ENCODE data around the gene FAM83B.
"Not testable (repeated sequence)": the region's sequence is repeated elsewhere in the genome, so short reads cannot be mapped to it uniquely, and the experiment has no call there.

FAM83B gene

DNA sequence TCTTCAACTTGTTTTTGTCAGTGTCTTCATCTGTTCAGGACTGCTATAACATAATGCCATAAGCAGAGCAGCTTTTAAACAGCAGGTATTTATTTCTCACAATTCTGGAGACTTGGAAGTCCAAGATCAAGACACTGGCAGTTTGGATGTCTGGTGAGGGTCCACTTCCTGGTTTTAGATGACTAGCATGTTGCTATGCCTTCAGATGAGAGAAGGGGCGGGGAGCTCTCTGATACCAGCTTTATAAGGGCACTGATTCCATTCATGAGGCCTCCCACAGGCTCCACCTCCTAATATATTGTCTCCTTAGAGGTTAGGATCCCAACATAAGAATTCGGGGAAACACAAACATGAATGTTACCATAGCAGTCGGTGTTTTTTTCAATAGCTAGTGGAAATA lies 52.9 kb downstream of the FAM83B start:
- DNase-seq = no peak

DNA sequence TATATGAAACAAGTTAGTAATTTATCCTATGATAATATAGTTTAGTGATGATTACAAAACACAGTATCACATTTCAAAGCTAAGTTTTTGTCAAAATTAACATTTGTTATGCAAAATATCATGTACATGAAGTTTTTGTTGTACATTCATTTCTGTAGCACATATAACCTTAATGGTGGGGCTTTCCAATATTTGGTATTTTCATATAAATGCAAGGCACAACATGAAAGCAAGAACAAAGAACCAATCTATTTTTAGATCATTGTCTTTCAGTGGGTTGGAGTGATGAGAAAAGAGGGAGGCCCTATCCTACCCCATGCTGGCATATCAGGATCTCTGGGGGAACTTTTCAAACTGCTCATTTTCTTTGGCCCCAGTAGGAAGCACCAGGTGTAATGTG lies 53.4 kb downstream of the FAM83B start:
- no peak for DNase-seq

DNA sequence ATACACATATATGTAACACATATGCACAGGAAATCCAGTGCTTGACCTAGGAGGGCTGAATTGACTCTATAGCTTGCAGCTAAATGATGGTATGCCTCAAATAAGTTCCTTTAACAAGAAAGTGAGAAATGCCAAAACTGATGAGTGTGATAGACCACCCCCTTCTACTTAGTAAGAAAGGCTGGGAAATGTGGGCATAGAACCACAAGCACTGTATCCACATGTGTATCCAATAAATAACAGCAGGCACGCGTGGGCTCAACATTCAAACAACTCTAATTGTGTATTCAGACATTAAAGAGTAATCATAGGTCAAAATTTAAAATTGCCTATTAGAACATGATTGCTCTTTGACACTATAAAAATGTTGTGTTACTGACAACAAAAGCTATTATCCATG lies 54.1 kb downstream of the FAM83B start:
- no peak for DNase-seq

DNA sequence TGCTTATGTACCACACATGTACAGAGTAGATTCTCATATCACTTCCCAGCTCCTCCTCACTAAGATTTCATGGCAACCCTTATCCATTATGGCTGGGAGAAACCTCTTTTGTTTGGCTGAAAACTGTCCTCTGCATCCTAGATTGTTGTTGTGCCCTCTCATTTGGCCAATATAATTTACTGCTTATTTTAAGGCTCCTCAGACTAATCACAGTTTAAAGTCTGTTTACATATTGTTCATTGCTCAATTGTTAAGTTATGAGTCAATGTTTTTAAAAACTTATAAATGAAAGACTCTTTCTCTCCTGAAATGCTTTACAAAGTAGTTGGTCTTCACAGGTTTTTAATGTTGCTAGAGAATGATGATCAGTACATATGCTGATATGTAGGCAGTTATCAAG lies 57.3 kb downstream of the FAM83B start:
- no peak for DNase-seq

DNA sequence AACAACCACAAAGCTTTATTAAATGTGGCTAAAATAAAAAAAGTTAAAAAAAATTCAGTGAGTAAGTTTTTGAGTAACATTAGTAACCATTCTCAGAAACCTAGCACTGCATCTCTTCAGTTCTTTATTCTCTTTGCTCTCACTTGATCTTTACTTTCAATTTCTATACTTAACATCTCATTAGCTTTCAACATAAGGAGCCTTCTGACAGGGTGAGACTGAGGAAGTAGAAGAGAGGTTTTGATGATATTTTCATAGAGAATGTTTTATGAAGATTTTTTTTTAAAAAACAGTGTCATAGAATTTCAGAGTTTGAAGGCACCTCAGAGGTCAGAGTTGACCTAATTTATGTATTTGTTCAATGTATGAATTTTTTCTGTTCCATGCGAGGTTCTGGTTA lies 60.8 kb downstream of the FAM83B start:
- DNase-seq = no peak

DNA sequence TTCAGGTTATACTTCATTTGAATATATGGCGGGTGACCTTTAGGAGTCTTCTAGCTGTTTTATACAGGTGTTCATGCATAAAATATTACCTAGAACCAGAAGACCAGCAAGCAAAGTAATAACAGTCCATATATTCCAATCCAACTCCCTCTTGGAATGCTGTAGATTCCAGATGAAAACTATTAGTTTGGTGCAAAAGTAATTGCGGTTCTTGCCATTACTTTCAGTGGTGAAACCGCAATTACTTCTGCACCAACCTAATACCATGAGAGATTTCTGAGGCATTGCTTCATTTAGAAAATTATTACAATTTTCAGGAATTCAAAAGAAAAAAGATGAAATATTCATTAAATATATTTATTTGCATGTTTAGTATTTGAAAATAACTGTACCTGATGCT lies 62.6 kb downstream of the FAM83B start:
- no peak for DNase-seq

DNA sequence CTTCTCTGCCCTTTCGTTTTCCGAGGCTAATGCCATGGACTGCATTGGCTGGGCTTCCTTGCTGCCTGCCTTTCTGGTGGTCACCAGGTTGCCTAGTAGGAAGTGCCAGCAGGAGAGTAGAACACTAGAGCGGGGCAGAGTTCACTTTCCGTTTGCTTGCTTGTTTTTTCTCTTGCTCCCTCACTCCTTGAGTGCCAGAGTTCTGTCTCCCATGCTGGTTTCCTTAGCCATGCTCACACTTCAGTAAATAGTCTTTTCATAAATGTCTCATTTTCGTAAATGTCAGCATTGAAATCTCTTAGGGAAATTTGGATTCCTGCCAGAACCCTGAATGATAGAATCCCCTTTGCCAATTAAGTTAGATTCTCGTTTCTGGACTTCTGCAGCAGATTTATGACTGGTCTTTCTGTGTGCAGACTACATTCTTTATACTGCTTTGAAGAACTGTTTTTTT lies 63.9 kb downstream of the FAM83B start:
- no peak for DNase-seq

DNA sequence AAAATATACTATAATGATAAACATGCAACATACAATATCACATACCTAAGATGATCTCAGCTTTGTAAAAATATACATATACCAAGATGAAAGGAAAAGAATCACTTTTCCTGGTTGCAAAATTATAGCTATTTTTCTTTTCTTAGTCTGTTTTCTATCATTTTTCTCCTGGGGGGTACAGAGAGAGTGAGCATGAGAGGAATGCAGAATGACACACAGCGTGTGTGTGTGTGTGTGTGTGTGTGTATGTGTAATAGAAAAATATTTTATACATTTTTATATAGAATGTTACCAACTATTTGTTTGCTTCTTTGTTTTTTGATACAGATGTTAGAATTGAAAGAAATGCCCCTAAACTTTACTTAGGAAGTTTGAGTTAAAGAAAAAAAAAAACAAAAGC lies 64.3 kb downstream of the FAM83B start:
- no peak for DNase-seq

DNA sequence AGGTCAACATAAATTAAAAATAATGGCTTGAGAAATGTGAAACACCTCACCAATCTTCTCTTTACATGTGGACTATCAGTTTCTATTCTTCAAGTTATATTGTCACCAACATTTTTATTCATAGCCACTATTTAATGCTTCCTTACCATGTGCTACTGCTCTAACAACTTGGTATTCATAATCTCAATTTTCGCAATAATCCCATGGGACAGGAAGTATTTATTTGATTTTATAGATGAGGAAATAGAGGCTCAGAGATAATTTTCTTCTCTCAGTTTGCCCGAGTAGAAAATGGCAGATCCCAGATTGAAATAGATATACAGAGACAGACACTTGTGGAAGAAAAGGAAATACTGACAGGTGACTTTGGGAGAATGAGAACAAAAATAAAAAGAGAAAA lies 66.6 kb downstream of the FAM83B start:
- no peak for DNase-seq

DNA sequence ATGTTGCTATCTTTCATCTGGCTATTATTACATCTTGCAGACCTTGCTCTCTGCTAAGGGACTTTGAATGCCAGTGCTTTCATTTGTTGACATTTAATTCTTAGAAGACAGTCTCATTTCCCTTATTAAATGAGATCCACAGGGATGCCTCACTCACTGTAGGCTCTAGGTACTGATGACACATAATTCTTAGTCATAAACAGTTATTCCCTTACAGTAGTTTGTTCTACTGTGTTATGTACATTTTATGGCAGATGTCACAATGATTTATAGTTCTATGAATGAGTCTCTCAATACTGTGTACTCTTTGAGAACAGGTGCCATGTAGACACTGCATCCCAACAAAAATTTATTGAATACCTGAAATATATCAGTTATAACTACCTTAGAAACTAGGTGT lies 70.3 kb downstream of the FAM83B start:
- no peak for DNase-seq

DNA sequence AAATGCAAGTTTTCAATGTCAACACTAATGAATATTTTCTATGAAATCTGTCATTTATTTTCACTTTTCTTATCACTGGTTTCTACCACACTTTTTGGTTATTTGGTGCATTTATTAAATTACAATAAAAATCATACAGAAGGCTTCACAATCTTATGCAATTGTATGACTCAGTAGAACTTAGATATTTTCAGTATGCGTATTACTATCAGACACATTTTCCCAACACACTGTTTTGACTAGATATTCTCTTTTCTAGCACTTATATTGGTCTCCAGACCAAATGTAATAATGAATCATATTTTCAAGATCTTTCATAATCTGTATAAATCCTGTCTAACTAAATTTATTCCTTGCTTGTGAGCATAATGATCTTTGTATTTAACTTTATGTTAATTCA lies 74.1 kb downstream of the FAM83B start:
- DNase-seq = no peak

DNA sequence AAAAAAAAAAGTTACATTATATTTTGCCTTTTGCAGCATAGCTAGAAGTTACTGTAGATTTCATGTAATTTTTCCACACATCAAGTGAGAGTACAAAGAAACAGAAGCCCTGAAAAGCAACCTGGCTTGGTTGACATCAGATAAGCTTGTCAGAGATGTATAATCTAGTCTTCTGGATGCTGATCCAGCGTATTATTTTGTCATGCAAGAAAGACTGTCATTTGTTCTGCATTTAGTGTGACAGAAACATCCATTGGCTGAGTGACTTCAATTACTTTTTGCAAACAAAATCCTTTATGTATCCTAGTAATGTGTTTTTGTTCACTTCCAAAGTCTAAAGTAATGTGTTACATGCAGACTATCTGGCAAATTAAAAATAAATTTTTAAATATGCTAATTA lies 75.3 kb downstream of the FAM83B start:
- DNase-seq = no peak

DNA sequence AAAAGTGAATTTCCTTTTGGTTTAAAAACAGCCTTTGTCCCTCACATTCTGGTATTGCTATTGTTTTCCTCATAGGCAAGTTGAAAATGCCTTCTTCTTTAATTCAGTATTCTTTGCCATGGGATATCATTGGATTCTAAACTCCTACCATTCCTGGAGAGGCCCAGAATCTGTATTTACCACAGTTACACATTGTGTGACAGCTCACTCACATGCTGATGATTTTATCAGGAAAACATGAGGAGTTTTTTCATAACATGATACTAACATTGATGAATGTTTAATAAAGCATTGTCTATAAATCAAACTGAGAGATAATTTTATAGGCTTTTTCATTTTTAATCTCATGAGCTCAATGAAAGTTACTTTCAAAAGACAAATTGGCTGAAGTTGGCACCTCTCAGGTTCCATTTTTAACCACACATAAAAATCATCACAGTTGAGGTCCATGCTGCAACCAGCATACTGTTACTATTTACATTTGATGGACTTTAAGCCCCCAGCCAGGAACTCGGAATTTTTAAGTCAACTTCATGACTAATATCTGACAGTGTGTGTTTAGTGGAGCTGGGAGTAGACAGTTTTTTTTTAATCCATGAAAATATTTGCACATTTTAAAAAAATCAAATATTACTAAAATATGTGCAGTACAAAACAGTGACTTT lies 82.8 kb downstream of the FAM83B start:
- DNase-seq = no peak

DNA sequence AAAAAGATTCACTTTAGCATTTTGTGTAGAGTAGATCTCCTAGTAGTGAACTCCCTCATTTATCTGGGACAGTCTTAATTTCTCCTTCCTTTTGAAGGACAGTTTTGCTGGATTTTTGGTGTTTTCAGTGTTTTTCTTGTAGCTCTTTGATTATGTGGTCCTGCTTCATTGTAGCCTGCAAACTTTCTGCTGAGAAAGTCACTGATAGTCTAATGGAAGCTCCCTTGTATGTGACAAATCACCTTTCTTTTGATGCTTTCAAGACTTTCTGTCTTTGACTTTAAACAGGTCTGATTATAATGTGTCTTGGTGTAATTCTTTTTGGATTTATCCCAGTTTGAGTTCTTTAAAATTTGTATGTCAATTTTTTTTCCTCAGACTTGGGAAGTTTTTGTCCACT lies 86.1 kb downstream of the FAM83B start:
- no peak for DNase-seq

DNA sequence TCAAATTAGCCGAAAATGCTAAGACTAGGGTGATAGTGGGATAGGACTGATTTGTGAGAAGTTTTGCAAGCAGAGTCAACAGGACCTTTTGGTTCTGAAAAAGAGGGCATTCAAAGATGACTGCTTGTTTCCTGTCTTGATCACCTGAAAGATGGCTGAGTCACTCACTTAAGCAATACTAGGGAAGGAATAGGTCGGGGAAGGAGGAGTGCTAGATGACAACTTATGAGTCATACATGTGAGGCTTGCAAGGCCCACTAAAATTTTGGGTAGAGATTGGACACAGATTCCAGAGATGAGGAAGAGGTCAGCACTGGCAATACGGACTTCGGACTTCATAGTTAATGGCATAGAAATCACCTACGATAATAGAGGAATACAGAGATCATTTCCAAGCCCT lies 89.2 kb downstream of the FAM83B start:
- DNase-seq = peak in 1 of 4 experiments; percentile 20

DNA sequence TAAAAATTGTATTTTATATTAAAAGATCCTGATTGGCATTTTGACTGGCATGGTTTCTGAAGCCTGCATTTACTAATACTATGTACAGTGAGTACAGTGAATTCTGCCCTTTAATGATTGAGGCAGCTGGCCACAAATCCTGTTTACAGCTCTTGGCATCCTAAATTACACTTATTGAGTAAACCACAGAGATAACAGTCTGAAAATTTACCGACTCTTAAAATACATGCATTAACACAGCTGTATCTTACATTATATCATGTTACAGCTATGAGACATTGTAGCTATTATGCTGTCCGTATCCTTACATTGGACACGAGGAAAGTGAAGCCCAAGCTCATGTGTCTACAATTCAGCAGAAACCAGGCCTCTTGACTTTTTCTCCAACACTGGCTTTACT lies 90.8 kb downstream of the FAM83B start:
- DNase-seq = no peak

DNA sequence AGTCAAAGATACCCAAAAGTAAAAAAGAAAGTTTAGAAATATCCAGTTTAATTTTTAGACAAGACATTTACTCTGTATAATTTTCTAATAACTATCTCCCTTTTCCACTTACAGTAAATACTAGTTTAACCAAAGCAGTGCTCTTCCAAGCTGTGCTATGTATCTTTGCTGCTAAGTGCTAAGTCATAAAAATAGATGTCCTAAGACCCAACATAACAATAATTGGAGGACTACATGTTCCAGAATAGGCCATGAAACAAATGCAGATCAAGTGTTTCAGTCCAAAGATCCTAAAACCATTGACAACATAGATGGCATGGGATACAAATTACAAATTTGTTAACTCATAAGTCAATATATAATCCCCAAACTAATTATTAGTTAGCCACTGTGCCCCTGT lies 111.1 kb downstream of the FAM83B start:
- DNase-seq = no peak

DNA sequence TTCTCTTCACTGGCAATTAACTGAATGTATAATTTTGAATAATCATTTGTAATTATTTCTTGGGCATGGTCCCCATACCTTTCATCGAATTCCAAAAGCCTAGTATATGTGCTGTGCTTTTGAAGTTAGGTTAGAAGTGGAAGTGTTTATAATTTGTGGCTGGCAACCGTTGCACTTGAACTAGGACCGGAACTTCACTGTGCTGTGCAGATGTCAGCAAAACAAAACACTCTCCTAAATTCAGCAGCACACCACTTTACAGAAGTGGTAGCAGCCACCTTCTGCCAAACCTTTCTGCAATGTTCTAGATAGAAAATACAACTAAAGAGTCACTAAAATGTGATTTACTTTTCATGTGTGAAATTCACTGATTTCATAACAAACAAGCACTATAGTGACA lies 111.9 kb downstream of the FAM83B start:
- DNase-seq = peak in 1 of 4 experiments; percentile 26

DNA sequence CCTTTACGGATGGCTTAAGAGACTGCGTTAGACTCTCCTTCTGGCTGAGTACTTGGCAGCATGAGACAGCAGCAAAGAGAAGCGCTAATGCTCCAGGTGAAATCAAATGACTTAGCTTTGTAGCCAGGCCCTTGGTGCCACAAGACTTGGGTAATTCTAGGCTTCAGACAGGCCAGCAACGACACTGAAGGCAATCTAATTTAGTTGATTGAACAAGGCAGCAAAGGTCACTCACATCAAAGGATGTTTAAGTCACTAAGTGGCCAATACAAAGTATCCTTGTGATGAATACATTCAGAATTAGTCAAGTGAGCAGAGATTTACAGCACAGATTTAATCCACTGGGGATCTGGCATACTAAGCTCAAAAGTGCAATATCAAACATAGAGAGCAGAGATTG lies 113.2 kb downstream of the FAM83B start:
- DNase-seq = no peak

DNA sequence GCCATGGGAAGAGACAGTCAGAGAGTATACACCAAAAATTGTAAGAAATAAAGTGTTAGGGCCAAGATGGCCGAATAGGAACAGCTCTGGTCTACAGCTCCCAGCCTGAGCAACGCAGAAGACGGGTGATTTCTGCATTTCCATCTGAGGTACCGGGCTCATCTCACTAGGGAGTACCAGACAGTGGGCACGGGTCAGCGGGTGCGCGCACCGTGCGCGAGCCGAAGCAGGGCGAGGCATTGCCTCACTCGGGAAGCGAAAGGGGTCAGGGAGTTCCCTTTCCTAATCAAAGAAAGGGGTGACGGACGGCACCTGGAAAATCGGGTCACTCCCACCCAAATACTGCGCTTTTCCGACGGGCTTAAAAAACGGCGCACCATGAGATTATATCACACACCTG lies 114.8 kb downstream of the FAM83B start:
- not testable (repeated sequence) for DNase-seq

DNA sequence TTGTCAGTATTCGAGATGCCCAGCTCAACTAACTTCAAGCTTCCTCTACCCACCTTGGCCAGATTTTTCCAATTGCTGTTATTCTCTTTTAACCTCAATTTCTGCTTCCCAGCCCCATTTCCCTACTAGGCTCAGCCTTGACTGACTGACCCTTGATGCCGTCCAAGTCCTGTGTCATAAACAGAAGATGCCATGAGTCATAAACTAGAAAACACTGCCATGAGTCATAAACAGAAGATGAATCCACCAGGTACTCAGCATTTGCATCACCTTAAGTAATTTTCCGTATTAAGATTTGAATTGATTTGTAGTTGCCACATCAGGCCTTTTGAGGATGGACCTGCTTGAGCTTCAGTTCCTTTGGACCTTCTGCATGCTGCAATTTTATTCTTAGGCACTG lies 123.8 kb downstream of the FAM83B start:
- DNase-seq = no peak

DNA sequence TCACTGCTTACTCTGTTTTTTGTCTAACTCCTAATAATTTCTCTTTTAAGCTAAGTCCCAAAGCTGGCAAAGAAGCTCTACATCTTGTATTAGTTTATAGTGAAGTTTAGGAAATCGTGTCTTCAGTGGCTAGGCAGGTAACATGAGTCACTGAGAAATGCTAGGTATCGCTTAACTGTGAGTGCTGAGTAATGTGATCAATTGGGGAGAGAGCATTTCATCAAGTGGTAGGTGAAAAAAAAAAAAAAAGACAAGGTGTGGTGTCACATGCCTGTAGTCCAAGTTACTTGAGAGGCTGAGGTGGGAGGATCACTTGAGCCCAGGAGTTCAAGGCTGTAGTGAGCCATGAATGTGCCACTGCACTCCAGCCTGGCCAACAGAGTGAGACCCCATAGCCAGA lies 125.3 kb downstream of the FAM83B start:
- DNase-seq = no peak

DNA sequence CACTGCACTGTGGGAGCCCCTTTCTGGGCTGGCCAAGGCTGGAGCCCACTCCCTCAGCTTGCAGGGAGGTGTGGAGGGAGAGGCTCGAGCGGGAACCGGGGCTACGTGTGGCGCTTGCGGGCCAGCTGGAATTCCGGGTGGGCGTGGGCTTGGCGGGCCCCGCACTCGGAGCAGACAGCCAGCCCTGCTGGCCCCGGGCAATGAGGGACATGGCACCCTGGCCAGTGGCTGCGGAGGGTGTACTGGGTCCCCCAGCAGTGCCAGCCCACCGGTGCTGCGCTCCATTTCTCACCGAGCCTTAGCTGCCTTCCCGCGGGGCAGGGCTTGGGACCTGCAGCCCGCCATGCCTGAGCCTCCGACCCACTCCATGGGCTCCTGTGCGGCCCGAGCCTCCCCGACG lies 132.6 kb downstream of the FAM83B start:
- not testable (repeated sequence) for DNase-seq

DNA sequence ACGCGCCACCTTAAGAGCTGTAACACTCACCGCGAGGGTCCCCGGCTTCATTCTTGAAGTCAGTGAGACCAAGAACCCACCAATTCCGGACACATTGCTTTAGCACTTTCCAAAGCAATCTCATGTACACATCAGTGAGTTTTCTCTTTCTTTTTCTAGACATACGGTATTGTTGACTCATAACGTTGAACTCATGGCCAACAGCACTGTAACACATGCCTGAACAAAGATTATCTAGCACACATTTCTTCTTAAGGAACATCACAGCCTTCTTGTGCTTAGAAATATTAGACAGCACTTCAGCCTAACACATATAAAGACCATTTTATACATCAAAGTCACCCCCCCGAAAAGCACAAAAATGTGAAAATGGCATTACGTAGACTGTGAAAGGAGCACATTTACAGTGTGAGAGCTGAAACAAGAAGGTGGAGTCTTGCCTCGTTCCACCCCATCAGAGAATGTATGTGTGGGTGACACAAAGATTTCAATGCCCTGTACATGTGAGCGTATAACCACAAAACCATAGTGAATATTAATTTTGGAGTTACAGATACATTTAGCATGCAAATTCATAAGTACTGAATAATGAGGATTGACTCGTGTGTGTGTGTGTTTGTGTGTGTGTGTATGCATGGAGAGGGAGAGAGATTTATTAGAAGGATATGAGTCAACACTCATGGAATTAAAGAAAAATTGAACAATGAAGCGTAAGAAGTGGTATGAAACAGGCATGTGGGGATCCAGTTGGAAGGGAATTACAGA lies 134.1 kb downstream of the FAM83B start:
- DNase-seq = no peak

DNA sequence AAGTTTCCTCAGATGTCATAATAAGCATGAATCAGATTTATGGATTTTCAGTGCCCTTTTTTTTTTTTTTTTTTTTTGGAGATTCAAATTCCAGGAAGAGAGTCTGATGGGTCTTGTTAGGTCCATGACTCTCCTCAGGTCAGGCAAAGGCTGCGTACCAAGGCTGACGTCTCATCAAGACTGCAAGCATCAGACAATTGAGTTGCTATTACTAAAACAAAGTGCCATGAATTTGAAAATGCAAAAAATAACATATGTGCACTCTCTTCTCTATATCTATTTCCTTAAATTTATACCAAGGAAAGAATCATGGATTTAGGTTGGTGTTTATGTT lies 134.7 kb downstream of the FAM83B start:
- no peak for DNase-seq

All from suppressor macrophage (primary cell).